A549 treated with AZD9567 at 1 μM for 4 hours (cell line): ENCODE data around the gene NUBPL. TPM values are rescaled to one million over a fixed set of nuclear protein-coding genes. Genes with fewer than 3 reads are reported as not detected.

Experiments used
- total RNA-seq: library from RNA; stranded (reverse); fragments of 200-300 nt; extraction: Qiagen RNA extraction; gene quantifications from 5 replicates; pipeline ENCODE4 v1.2.3, GENCODE V29; 2022; ENCODE audit not compliant: insufficient read depth

Gene NUBPL
- 6.8 to 8.8 TPM (median 8.0 TPM) in 5 replicates for total RNA-seq

GRCh38 chr14:31561155-31561846 lies at the start of gene NUBPL:
NUBPL (plus strand) TSS chr14:31561404; CDS start chr14:31561440, 36 bp downstream.

Other genes with a start within 250 kb of the NUBPL start
- 16.4 to 22.7 TPM (median 18.8 TPM) in 5 replicates for gene HEATR5A, start 140.9 kb upstream of the NUBPL start, total RNA-seq
- gene DTD2, start 103.9 kb upstream of the NUBPL start, total RNA-seq: 13.7 to 21.1 TPM (median 15.2 TPM) in 5 replicates
- not detected in 5 replicates for gene GPR33, start 73.4 kb upstream of the NUBPL start, total RNA-seq